WTC11 (cell line): ENCODE data around the gene AFF3. TPM values are rescaled to one million over a fixed set of nuclear protein-coding genes. Genes with fewer than 3 reads are reported as not detected.

Source experiments
- ATAC-seq: fragments of 200-7000 bp; cut with Tn5 transposase; 2 replicates; pipeline ENCODE4 v1.10.0; 2021; ENCODE audit warnings: mild to moderate bottlenecking, moderate library complexity
- CTCF ChIA-PET: fragments of 300-600 bp; sonication (Branson Sonifier 250); formaldehyde crosslinking; loops from one replicate; lab custom pipeline; 2021; ENCODE audit warnings: antibody characterized with exemption; lab: Charles Lee
- POLR2A ChIA-PET: fragments of 350-600 bp; sonication (Branson Sonifier 250); formaldehyde crosslinking; loops from one replicate; lab custom pipeline; 2021; ENCODE audit warnings: antibody characterized with exemption; lab: Charles Lee
- DNase-seq: peaks from one replicate; pipeline ENCODE4 v3.0.0; 2021; ENCODE audit warnings: low spot score
- H3K27ac Mint-ChIP-seq: 2 replicates; pipeline ENCODE4 v1.8.0; 2021; ENCODE audit warnings: mixed read lengths
- H3K27me3 Mint-ChIP-seq: 2 replicates; pipeline ENCODE4 v1.8.0; 2021; ENCODE audit warnings: low read depth, mild to moderate bottlenecking, moderate library complexity, mixed read lengths
- H3K36me3 Mint-ChIP-seq: 2 replicates; pipeline ENCODE4 v1.8.0; 2021; ENCODE audit warnings: mixed read lengths
- H3K4me1 Mint-ChIP-seq: 2 replicates; pipeline ENCODE4 v1.8.0; 2022; ENCODE audit warnings: mixed read lengths
- H3K4me3 Mint-ChIP-seq: 2 replicates; pipeline ENCODE4 v1.8.0; 2021; ENCODE audit warnings: mild to moderate bottlenecking, moderate library complexity, mixed read lengths
- H3K9me3 Mint-ChIP-seq: 2 replicates; pipeline ENCODE4 v1.8.0; 2021; ENCODE audit warnings: mixed read lengths
- ATF6 ChIP-seq: sonication (generic); formaldehyde crosslinking; IDR thresholded peaks from 2 replicates; pipeline ENCODE4 v1.8.1; 2023; ENCODE audit warnings: mild to moderate bottlenecking, missing genetic modification reagents
- CTCF ChIP-seq: fragments of 200-600 bp; IDR thresholded peaks from 2 replicates; pipeline ENCODE4 v1.8.0; 2022; ENCODE audit warnings: antibody characterized with exemption
- E2F4 ChIP-seq: sonication (generic); formaldehyde crosslinking; IDR thresholded peaks from 2 replicates; pipeline ENCODE4 v1.8.1; 2022; ENCODE audit warnings: low read depth, mild to moderate bottlenecking, moderate library complexity, missing genetic modification reagents, borderline replicate concordance
- E2F5 ChIP-seq: sonication (generic); formaldehyde crosslinking; IDR thresholded peaks from 2 replicates; pipeline ENCODE4 v1.8.1; 2022; ENCODE audit warnings: mild to moderate bottlenecking, moderate library complexity, missing genetic modification reagents
- ERG ChIP-seq: fragments of 250-450 bp; sonication (Bioruptor Pico); IDR thresholded peaks from 2 replicates; pipeline ENCODE4 v1.8.0; 2021; ENCODE audit warnings: mild to moderate bottlenecking
- ESRRA ChIP-seq: sonication (generic); formaldehyde crosslinking; IDR thresholded peaks from 2 replicates; pipeline ENCODE4 v1.8.1; 2022; ENCODE audit warnings: mild to moderate bottlenecking, missing genetic modification reagents, borderline replicate concordance
- FOXK1 ChIP-seq: sonication (generic); formaldehyde crosslinking; IDR thresholded peaks from 2 replicates; pipeline ENCODE4 v1.8.0; 2022; ENCODE audit warnings: mild to moderate bottlenecking, moderate library complexity, missing genetic modification reagents
- FOXP1 ChIP-seq: sonication (generic); formaldehyde crosslinking; IDR thresholded peaks from 2 replicates; pipeline ENCODE4 v1.8.0; 2022; ENCODE audit warnings: missing genetic modification reagents, mild to moderate bottlenecking, moderate library complexity, borderline replicate concordance
- NFATC4 ChIP-seq: fragments of 250-450 bp; sonication (Bioruptor Pico); IDR thresholded peaks from 2 replicates; pipeline ENCODE4 v1.9.0; 2021; ENCODE audit warnings: mild to moderate bottlenecking
- PREB ChIP-seq: sonication (generic); formaldehyde crosslinking; IDR thresholded peaks from 2 replicates; pipeline ENCODE4 v1.8.1; 2022; ENCODE audit warnings: mild to moderate bottlenecking, missing genetic modification reagents, moderate library complexity, borderline replicate concordance
- SMAD4 ChIP-seq: sonication (generic); formaldehyde crosslinking; IDR thresholded peaks from 2 replicates; pipeline ENCODE4 v1.8.0; 2022; ENCODE audit warnings: mild to moderate bottlenecking, missing genetic modification reagents
- TCF7 ChIP-seq: sonication (generic); formaldehyde crosslinking; IDR thresholded peaks from 2 replicates; pipeline ENCODE4 v1.8.0; 2022; ENCODE audit warnings: mild to moderate bottlenecking, low read depth, missing genetic modification reagents, moderate library complexity
- USF2 ChIP-seq: sonication (generic); formaldehyde crosslinking; IDR thresholded peaks from 2 replicates; pipeline ENCODE4 v1.8.1; 2023; ENCODE audit warnings: mild to moderate bottlenecking, missing genetic modification reagents, moderate library complexity
- ZNF138 ChIP-seq: sonication (generic); formaldehyde crosslinking; conservative IDR thresholded peaks from 2 replicates; pipeline ENCODE4 v1.8.1; 2022; ENCODE audit warnings: mild to moderate bottlenecking, moderate library complexity, missing genetic modification reagents
- ZNF232 ChIP-seq: sonication (generic); formaldehyde crosslinking; IDR thresholded peaks from 2 replicates; pipeline ENCODE4 v1.8.0; 2022; ENCODE audit warnings: mild to moderate bottlenecking, missing genetic modification reagents
- ZNF263 ChIP-seq: sonication (generic); formaldehyde crosslinking; IDR thresholded peaks from 2 replicates; pipeline ENCODE4 v1.8.1; 2022; ENCODE audit warnings: low read depth, mild to moderate bottlenecking, moderate library complexity, missing genetic modification reagents
- ZNF423 ChIP-seq: fragments of 250-450 bp; sonication (Bioruptor Pico); IDR thresholded peaks from 2 replicates; pipeline ENCODE4 v2.1.2; 2022; ENCODE audit warnings: mild to moderate bottlenecking, moderate library complexity
- total RNA-seq: library from RNA; stranded (reverse); gene quantifications from 3 replicates; pipeline ENCODE4 v1.2.3, GENCODE V29; 2021

The AFF3 gene
- total RNA-seq, 1 experiment from 2014 or later, result 1.2 TPM

GRCh38 chr2:100018341-100019193 is 123.8 kb downstream of the AFF3 start:
- Mint-ChIP-seq H3K27ac (no peak overlapping the region), H3K27me3 (no peaks in the 10 kb centered on the region), H3K9me3 (no peaks in the 10 kb centered on the region), H3K36me3 (no peaks in the 10 kb centered on the region), H3K4me1 (no peaks in the 10 kb centered on the region), H3K4me3 (no peak overlapping the region)
- DNase-seq, result no peak
- no peak for ATAC-seq
- CTCF ChIA-PET, result no interaction called here
- POLR2A ChIA-PET, result no interaction called here
- no peak for TF ChIP-seq CTCF
- TF ChIP-seq ESRRA, result no peak
- no peak for TF ChIP-seq ZNF138 (CRISPR knock-in tag)
- TF ChIP-seq ERG, result no peak
- no peak for TF ChIP-seq TCF7 (CRISPR knock-in tag)
- no peak for TF ChIP-seq ATF6 (CRISPR knock-in tag)
- no peak for TF ChIP-seq ZNF423
- TF ChIP-seq E2F5 (CRISPR knock-in tag), result no peak
- no peak for TF ChIP-seq FOXP1
- no peak for TF ChIP-seq USF2 (CRISPR knock-in tag)
- no peak for TF ChIP-seq E2F4 (CRISPR knock-in tag)
- TF ChIP-seq FOXK1, result no peak
- no peak for TF ChIP-seq NFATC4
- no peak for TF ChIP-seq ZNF263 (CRISPR knock-in tag)
- TF ChIP-seq SMAD4 (CRISPR knock-in tag), result no peak
- TF ChIP-seq ZNF232 (CRISPR knock-in tag), result no peak
- no peak for TF ChIP-seq PREB (CRISPR knock-in tag)
- TF ChIP-seq, all 79 proteins: peak for 0
